Bronchial epithelial cell (primary cell): ENCODE data around the gene C1D. TPM values are rescaled to one million over a fixed set of nuclear protein-coding genes. Genes with fewer than 3 reads are reported as not detected.

Experiments used
- DNase-seq: peaks from one replicate; pipeline ENCODE4 v3.0.0-alpha.2; 2010; ENCODE audit warnings: low read depth
- FAIRE-seq: peaks from 2 replicates; lab custom pipeline; 2011; peaks lifted over from hg19 to GRCh38; lab: Jason Lieb, UNC
- H3K27me3 ChIP-seq: 2 replicates; pipeline ENCODE4 v1.5.1; 2011; ENCODE audit warnings: low read length; ENCODE audit not compliant: control insufficient read depth, insufficient read depth
- H3K36me3 ChIP-seq: 2 replicates; pipeline ENCODE4 v1.5.1; 2011; ENCODE audit warnings: low read length; ENCODE audit not compliant: control insufficient read depth, insufficient read depth
- H3K4me3 ChIP-seq: 2 replicates; pipeline ENCODE4 v1.5.1; 2011; ENCODE audit warnings: mild to moderate bottlenecking, low read depth, low read length, control low read depth
- total RNA-seq: library from RNA; depleted of rRNA; stranded (reverse); fragments of >200 nt; gene quantifications from 2 replicates; pipeline ENCODE4 v1.2.1, GENCODE V29; 2014
- TF ChIP-seq, protein P1 (sequence below): IDR thresholded peaks from 2 replicates; pipeline ENCODE4 v1.5.1; 2011; ENCODE audit warnings: mild to moderate bottlenecking, moderate library complexity, low read length, control low read depth, inconsistent platforms; ENCODE audit not compliant: insufficient read depth, severe bottlenecking

The C1D gene
- total RNA-seq, 1 donor from 2014 or later: 20.0 TPM

- FAIRE-seq (no peak), DNase-seq (no peak)
- H3K36me3 ChIP-seq: no peaks in the 10 kb centered on the region
- no peak overlapping the region for H3K4me3 ChIP-seq
- no peaks in the 10 kb centered on the region for H3K27me3 ChIP-seq
- TF ChIP-seq, protein P1, sequence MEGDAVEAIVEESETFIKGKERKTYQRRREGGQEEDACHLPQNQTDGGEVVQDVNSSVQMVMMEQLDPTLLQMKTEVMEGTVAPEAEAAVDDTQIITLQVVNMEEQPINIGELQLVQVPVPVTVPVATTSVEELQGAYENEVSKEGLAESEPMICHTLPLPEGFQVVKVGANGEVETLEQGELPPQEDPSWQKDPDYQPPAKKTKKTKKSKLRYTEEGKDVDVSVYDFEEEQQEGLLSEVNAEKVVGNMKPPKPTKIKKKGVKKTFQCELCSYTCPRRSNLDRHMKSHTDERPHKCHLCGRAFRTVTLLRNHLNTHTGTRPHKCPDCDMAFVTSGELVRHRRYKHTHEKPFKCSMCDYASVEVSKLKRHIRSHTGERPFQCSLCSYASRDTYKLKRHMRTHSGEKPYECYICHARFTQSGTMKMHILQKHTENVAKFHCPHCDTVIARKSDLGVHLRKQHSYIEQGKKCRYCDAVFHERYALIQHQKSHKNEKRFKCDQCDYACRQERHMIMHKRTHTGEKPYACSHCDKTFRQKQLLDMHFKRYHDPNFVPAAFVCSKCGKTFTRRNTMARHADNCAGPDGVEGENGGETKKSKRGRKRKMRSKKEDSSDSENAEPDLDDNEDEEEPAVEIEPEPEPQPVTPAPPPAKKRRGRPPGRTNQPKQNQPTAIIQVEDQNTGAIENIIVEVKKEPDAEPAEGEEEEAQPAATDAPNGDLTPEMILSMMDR: no peak
These were observed 40.9 kb upstream of the C1D start for GRCh38 chr2:68103709-68104055.

GRCh38 chr2:68103030-68103708 is 40.4 kb upstream of the C1D start:
- no peaks in the 10 kb centered on the region for H3K36me3 ChIP-seq
- no peak overlapping the region for H3K4me3 ChIP-seq
- H3K27me3 ChIP-seq: no peaks in the 10 kb centered on the region
- TF ChIP-seq, protein P1: no peak
- no peak for DNase-seq
- FAIRE-seq: no peak

GRCh38 chr2:68100189-68100588 is 37.4 kb upstream of the C1D start:
- TF ChIP-seq, protein P1: no peak
- no peak overlapping the region for H3K4me3 ChIP-seq
- DNase-seq (no peak), FAIRE-seq (no peak)
- H3K36me3 ChIP-seq: no peaks in the 10 kb centered on the region
- no peaks in the 10 kb centered on the region for H3K27me3 ChIP-seq

DNA sequence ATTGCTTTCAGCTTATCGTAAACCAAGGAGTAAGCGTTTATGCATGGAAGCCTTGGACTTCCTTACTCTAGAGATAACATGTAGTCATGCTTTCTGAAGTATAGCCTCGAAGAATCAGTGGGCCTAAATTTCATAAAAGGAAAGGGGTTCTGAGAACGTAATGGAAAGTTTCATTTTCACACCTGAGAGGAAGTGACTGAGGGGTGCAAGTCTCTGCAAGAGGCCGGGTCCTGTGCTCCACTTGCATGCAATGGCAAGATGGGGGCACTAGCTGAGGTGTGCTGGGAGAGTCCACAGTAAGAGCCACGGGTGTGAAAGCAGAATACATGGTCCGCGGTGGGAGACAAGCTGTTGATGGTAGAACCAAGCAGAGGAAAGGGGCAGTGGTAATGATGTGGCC is 36.5 kb upstream of the C1D start:
- TF ChIP-seq, protein P1: no peak
- no peak overlapping the region for H3K4me3 ChIP-seq
- H3K27me3 ChIP-seq: no peaks in the 10 kb centered on the region
- H3K36me3 ChIP-seq: no peaks in the 10 kb centered on the region
- DNase-seq (no peak), FAIRE-seq (no peak)

DNA sequence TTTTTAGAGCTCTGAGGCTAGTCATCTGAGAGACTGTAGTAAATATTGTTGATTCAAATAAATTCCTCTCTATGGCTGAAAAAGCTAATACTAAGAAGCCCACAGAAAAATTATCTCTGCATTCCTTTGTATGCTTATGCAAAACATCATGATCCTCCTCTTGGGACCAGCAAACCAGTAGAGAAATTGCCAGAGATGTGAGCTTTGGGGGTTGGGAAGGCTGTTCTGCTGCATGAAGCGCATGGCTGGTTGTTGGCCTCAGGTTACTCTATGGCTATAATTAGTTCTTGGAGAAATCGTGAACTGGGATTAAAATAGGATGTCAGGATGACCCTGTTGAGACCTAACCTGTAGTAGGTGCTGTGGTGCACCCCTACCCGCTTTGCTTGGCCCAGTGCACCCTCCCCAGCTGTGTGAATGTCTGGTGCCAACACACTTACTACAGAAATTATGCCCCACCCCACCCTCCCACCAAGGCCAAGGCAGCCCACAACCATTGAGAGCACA is 35.5 kb upstream of the C1D start:
- Histone ChIP-seq H3K27me3 (no peaks in the 10 kb centered on the region), H3K36me3 (no peaks in the 10 kb centered on the region), H3K4me3 (no peak overlapping the region)
- DNase-seq (no peak), FAIRE-seq (no peak)
- TF ChIP-seq, protein P1: no peak

GRCh38 chr2:68094111-68094510 is 31.3 kb upstream of the C1D start:
- no peaks in the 10 kb centered on the region for H3K36me3 ChIP-seq
- DNase-seq: no peak
- no peak overlapping the region for H3K4me3 ChIP-seq
- no peaks in the 10 kb centered on the region for H3K27me3 ChIP-seq
- FAIRE-seq: no peak
- TF ChIP-seq, protein P1: no peak
